Glomerular visceral epithelial cell (primary cell): ENCODE measurements around the gene P2RY2.
A peak's percentile ranks its signal among the peaks of the same experiment; 100 is the strongest.
"Not testable (repeated sequence)": the region's sequence is repeated elsewhere in the genome, so short reads cannot be mapped to it uniquely, and the experiment has no call there.

ENCODE experiments used
- DNase-seq: peaks from one replicate; pipeline ENCODE4 v3.0.0-alpha.2; 2016; ENCODE audit errors: extremely low spot score

P2RY2 gene

GRCh38 chr11:73187854-73188253, 30.2 kb upstream of the P2RY2 start:
- DNase-seq, result no peak

- no peak for DNase-seq
These were observed 29.8 kb upstream of the P2RY2 start for GRCh38 chr11:73188301-73188700.

- DNase-seq, result no peak
These were observed 28.8 kb upstream of the P2RY2 start for GRCh38 chr11:73189315-73189714.

- DNase-seq, result no peak
These were observed 28.1 kb upstream of the P2RY2 start for GRCh38 chr11:73189723-73190556.

GRCh38 chr11:73190557-73190885, 27.6 kb upstream of the P2RY2 start:
- DNase-seq, result no peak

GRCh38 chr11:73191151-73191550, 26.9 kb upstream of the P2RY2 start:
- no peak for DNase-seq

GRCh38 chr11:73192272-73192671, 25.8 kb upstream of the P2RY2 start:
- DNase-seq, result peak; percentile 51

GRCh38 chr11:73193251-73194033, 24.6 kb upstream of the P2RY2 start:
- peak; percentile 36 for DNase-seq

- no peak for DNase-seq
These were observed 24.0 kb upstream of the P2RY2 start for GRCh38 chr11:73194034-73194507.

GRCh38 chr11:73194593-73194992, 23.5 kb upstream of the P2RY2 start:
- DNase-seq, result peak; percentile 65

- peak; percentile 78 for DNase-seq
These were observed 22.7 kb upstream of the P2RY2 start for GRCh38 chr11:73195191-73196007.

GRCh38 chr11:73196576-73196975, 21.5 kb upstream of the P2RY2 start:
- DNase-seq, result no peak

- no peak for DNase-seq
These were observed 20.7 kb upstream of the P2RY2 start for GRCh38 chr11:73197348-73197747.

GRCh38 chr11:73197787-73198186, 20.3 kb upstream of the P2RY2 start:
- not testable (repeated sequence) for DNase-seq

GRCh38 chr11:73198677-73199076, 19.4 kb upstream of the P2RY2 start:
- no peak for DNase-seq

GRCh38 chr11:73199446-73199845, 18.6 kb upstream of the P2RY2 start:
- no peak for DNase-seq

- no peak for DNase-seq
These were observed 17.8 kb upstream of the P2RY2 start for GRCh38 chr11:73200256-73200655.

- DNase-seq, result no peak
These were observed 16.8 kb upstream of the P2RY2 start for GRCh38 chr11:73201249-73201648.

- DNase-seq, result no peak
These were observed 15.9 kb upstream of the P2RY2 start for GRCh38 chr11:73201888-73202780.

- DNase-seq, result no peak
These were observed 14.8 kb upstream of the P2RY2 start for GRCh38 chr11:73203322-73203721.

- no peak for DNase-seq
These were observed 14.3 kb upstream of the P2RY2 start for GRCh38 chr11:73203790-73204189.
